Measurements from ENCODE around the gene PDLIM1.

DNA sequence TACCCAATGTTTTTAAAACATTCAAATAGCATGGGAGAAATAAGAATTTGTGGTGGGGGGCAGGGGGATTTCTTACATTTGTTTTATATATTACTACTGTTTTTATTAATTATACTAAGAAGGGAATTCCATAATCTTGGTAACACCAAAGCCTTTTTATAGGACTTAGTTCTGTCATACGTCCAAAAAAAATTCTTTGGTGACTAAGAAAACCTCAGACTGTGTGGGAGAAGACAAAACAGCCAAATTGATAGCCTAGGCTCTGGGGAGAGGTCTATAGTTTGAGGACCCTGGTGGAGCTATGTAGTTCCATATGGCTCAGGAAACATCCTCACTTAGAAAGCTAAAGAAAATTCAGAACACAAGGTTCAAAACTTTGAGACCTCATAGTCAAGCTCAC, 73.3 kb downstream of the PDLIM1 start:
- TF ChIP-seq POLR2AphosphoS5 (IDR thresholded peaks at IDR 0.05) (no peak), POLR2A (IDR thresholded peaks at IDR 0.05; ENCODE audit: low read depth) (no peak), EP300 (IDR thresholded peaks at IDR 0.05) (no peak)
- TF ChIP-seq, protein P1, sequence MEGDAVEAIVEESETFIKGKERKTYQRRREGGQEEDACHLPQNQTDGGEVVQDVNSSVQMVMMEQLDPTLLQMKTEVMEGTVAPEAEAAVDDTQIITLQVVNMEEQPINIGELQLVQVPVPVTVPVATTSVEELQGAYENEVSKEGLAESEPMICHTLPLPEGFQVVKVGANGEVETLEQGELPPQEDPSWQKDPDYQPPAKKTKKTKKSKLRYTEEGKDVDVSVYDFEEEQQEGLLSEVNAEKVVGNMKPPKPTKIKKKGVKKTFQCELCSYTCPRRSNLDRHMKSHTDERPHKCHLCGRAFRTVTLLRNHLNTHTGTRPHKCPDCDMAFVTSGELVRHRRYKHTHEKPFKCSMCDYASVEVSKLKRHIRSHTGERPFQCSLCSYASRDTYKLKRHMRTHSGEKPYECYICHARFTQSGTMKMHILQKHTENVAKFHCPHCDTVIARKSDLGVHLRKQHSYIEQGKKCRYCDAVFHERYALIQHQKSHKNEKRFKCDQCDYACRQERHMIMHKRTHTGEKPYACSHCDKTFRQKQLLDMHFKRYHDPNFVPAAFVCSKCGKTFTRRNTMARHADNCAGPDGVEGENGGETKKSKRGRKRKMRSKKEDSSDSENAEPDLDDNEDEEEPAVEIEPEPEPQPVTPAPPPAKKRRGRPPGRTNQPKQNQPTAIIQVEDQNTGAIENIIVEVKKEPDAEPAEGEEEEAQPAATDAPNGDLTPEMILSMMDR (IDR thresholded peaks at IDR 0.05) = no peak

Data from esophagus muscularis mucosa (tissue), 4 donors.